Measurements from ENCODE around the gene GALNT10. TPM values are rescaled to one million over a fixed set of nuclear protein-coding genes. Genes with fewer than 3 reads are reported as not detected.

GALNT10 gene
- total RNA-seq, 2 donors from 2014 or later, result 32.2 to 44.1 TPM

GRCh38 chr5:154421868-154422267 lies 231.3 kb downstream of the GALNT10 start:
- DNase-seq (ENCODE audit: low spot score), result no peak

GRCh38 chr5:154422298-154422697 lies 231.8 kb downstream of the GALNT10 start:
- H3K4me3 Mint-ChIP-seq, result no peak overlapping the region
- no peak for DNase-seq (ENCODE audit: low spot score)
- no peak for ATAC-seq
- peaks cover 10% of the 10 kb centered on the region for H3K36me3 Mint-ChIP-seq
- H3K27ac Mint-ChIP-seq, result peak overlapping the region in 1 of 2 donors; percentile 6
- no peaks in the 10 kb centered on the region for H3K9me3 Mint-ChIP-seq
- peaks cover 14 to 18% of the 10 kb centered on the region in 2 donors for H3K4me1 Mint-ChIP-seq (ENCODE audit: low read depth in 2 of 2)
- no peaks in the 10 kb centered on the region for H3K27me3 Mint-ChIP-seq

More at GRCh38 chr5:154421868-154422267, 231.3 kb downstream of the GALNT10 start:
- H3K9me3 Mint-ChIP-seq, result no peaks in the 10 kb centered on the region
- H3K36me3 Mint-ChIP-seq, result peaks cover 10% of the 10 kb centered on the region
- H3K27ac Mint-ChIP-seq, result peak overlapping the region in 1 of 2 donors; percentile 6
- peaks cover 14 to 18% of the 10 kb centered on the region in 2 donors for H3K4me1 Mint-ChIP-seq (ENCODE audit: low read depth in 2 of 2)
- H3K4me3 Mint-ChIP-seq, result no peak overlapping the region
- ATAC-seq, result peak in 1 of 2 donors; percentile 43
- H3K27me3 Mint-ChIP-seq, result no peaks in the 10 kb centered on the region

- H3K9me3 Mint-ChIP-seq, result no peaks in the 10 kb centered on the region
- no peaks in the 10 kb centered on the region for H3K36me3 Mint-ChIP-seq
- no peak overlapping the region for H3K4me3 Mint-ChIP-seq
- H3K4me1 Mint-ChIP-seq (ENCODE audit: low read depth in 2 of 2), result peaks cover 18 to 21% of the 10 kb centered on the region in 2 donors
- no peak for ATAC-seq
- no peaks in the 10 kb centered on the region for H3K27me3 Mint-ChIP-seq
- no peak overlapping the region for H3K27ac Mint-ChIP-seq
- DNase-seq (ENCODE audit: low spot score), result no peak
Measured at GRCh38 chr5:154428208-154428607, 237.7 kb downstream of the GALNT10 start.

- H3K36me3 Mint-ChIP-seq, result no peaks in the 10 kb centered on the region
- H3K27ac Mint-ChIP-seq, result no peak overlapping the region
- no peak overlapping the region for H3K4me3 Mint-ChIP-seq
- no peaks in the 10 kb centered on the region for H3K9me3 Mint-ChIP-seq
- H3K4me1 Mint-ChIP-seq (ENCODE audit: low read depth in 2 of 2), result peaks cover 11 to 18% of the 10 kb centered on the region in 2 donors
- DNase-seq (ENCODE audit: low spot score) (no peak), ATAC-seq (no peak)
- no peaks in the 10 kb centered on the region for H3K27me3 Mint-ChIP-seq
Measured at GRCh38 chr5:154429341-154429740, 238.8 kb downstream of the GALNT10 start.

GRCh38 chr5:154430466-154430865 lies 239.9 kb downstream of the GALNT10 start:
- H3K4me3 Mint-ChIP-seq, result no peak overlapping the region
- ATAC-seq (no peak), DNase-seq (ENCODE audit: low spot score) (no peak)
- no peaks in the 10 kb centered on the region for H3K36me3 Mint-ChIP-seq
- H3K9me3 Mint-ChIP-seq, result no peaks in the 10 kb centered on the region
- no peak overlapping the region for H3K27ac Mint-ChIP-seq
- peaks cover 5 to 13% of the 10 kb centered on the region in 2 donors for H3K4me1 Mint-ChIP-seq (ENCODE audit: low read depth in 2 of 2)
- no peaks in the 10 kb centered on the region for H3K27me3 Mint-ChIP-seq

GRCh38 chr5:154430961-154431630 lies 240.6 kb downstream of the GALNT10 start:
- DNase-seq (ENCODE audit: low spot score) (no peak), ATAC-seq (no peak)
- peaks cover 5 to 13% of the 10 kb centered on the region in 2 donors for H3K4me1 Mint-ChIP-seq (ENCODE audit: low read depth in 2 of 2)
- peaks cover 4% of the 10 kb centered on the region for H3K36me3 Mint-ChIP-seq
- H3K27me3 Mint-ChIP-seq, result no peaks in the 10 kb centered on the region
- no peaks in the 10 kb centered on the region for H3K9me3 Mint-ChIP-seq
- no peak overlapping the region for H3K27ac Mint-ChIP-seq
- H3K4me3 Mint-ChIP-seq, result no peak overlapping the region

GRCh38 chr5:154435226-154435625 lies 244.7 kb downstream of the GALNT10 start:
- Mint-ChIP-seq H3K4me1 (ENCODE audit: low read depth in 2 of 2) (peaks cover 5% of the 10 kb centered on the region in 2 donors), H3K27me3 (no peaks in the 10 kb centered on the region), H3K4me3 (no peak overlapping the region), H3K9me3 (no peaks in the 10 kb centered on the region), H3K36me3 (peaks cover 22% of the 10 kb centered on the region), H3K27ac (no peak overlapping the region)
- ATAC-seq (no peak), DNase-seq (ENCODE audit: low spot score) (no peak)

- Mint-ChIP-seq H3K9me3 (no peaks in the 10 kb centered on the region), H3K4me1 (ENCODE audit: low read depth in 2 of 2) (peaks cover 7 to 10% of the 10 kb centered on the region in 2 donors), H3K4me3 (no peak overlapping the region), H3K27me3 (no peaks in the 10 kb centered on the region), H3K36me3 (peaks cover 29% of the 10 kb centered on the region), H3K27ac (no peak overlapping the region)
- DNase-seq (ENCODE audit: low spot score) (no peak), ATAC-seq (no peak)
Measured at GRCh38 chr5:154437281-154437965, 246.9 kb downstream of the GALNT10 start.

GRCh38 chr5:154440540-154440939 lies 250.0 kb downstream of the GALNT10 start:
- Mint-ChIP-seq H3K4me3 (no peak overlapping the region), H3K27ac (no peak overlapping the region), H3K4me1 (ENCODE audit: low read depth in 2 of 2) (peaks cover 20 to 24% of the 10 kb centered on the region in 2 donors), H3K36me3 (peaks cover 34% of the 10 kb centered on the region), H3K9me3 (no peaks in the 10 kb centered on the region), H3K27me3 (no peaks in the 10 kb centered on the region)
- DNase-seq (ENCODE audit: low spot score) (no peak), ATAC-seq (no peak)

GRCh38 chr5:154442801-154443200 lies 252.3 kb downstream of the GALNT10 start:
- H3K4me3 Mint-ChIP-seq, result no peak overlapping the region
- peaks cover 31 to 35% of the 10 kb centered on the region in 2 donors for H3K4me1 Mint-ChIP-seq (ENCODE audit: low read depth in 2 of 2)
- H3K36me3 Mint-ChIP-seq, result peaks cover 22% of the 10 kb centered on the region
- ATAC-seq, result no peak
- DNase-seq (ENCODE audit: low spot score), result no peak
- no peaks in the 10 kb centered on the region for H3K27me3 Mint-ChIP-seq
- H3K9me3 Mint-ChIP-seq, result no peaks in the 10 kb centered on the region
- H3K27ac Mint-ChIP-seq, result no peak overlapping the region

GRCh38 chr5:154444556-154445421 lies 254.3 kb downstream of the GALNT10 start:
- Mint-ChIP-seq H3K27me3 (no peaks in the 10 kb centered on the region), H3K27ac (peak overlapping the region; percentile 85 to 90), H3K36me3 (peaks cover 16% of the 10 kb centered on the region), H3K4me1 (ENCODE audit: low read depth in 2 of 2) (peaks cover 42 to 51% of the 10 kb centered on the region in 2 donors), H3K4me3 (peak overlapping the region; percentile 99), H3K9me3 (no peaks in the 10 kb centered on the region)
- ATAC-seq, result no peak
- DNase-seq (ENCODE audit: low spot score), result no peak

GRCh38 chr5:154445422-154446194 lies 255.1 kb downstream of the GALNT10 start, which contains the start of gene SAP30L:
Gene SAP30L, plus strand, starts transcription at chr5:154445997. Its CDS starts 608 bp downstream, at chr5:154446605.
- peaks cover 46 to 56% of the 10 kb centered on the region in 2 donors for H3K4me1 Mint-ChIP-seq (ENCODE audit: low read depth in 2 of 2)
- H3K27me3 Mint-ChIP-seq, result no peaks in the 10 kb centered on the region
- H3K4me3 Mint-ChIP-seq, result peak within 1 kb of the TSS; percentile 99
- peaks cover 16% of the 10 kb centered on the region for H3K36me3 Mint-ChIP-seq
- H3K27ac Mint-ChIP-seq, result peak within 1 kb of the TSS; percentile 85 to 90
- DNase-seq (ENCODE audit: low spot score), result peak; percentile 97
- ATAC-seq, result peak; percentile 97 to 98
- no peaks in the 10 kb centered on the region for H3K9me3 Mint-ChIP-seq
